Gastroesophageal sphincter (tissue), 3 donors: ENCODE results near the gene YWHAB.

Experiments used
- CTCF ChIP-seq, 4 experiments: fragments of 200-600 bp in 2 of 4; fragments of 450-650 bp in 2 of 4; sonication (generic) in 1 of 4; IDR thresholded peaks; one replicate each; pipeline ENCODE4 v1.5.1; 2017 to 2019; ENCODE audit warnings: antibody characterized with exemption in 4 of 4, mild to moderate bottlenecking in 2 of 4, moderate library complexity in 2 of 4
- POLR2A ChIP-seq, 2 donors: fragments of 450-650 bp; IDR thresholded peaks; one replicate each; pipeline ENCODE4 v1.6.1; 2017; ENCODE audit warnings: antibody characterized with exemption in 2 of 2, mild to moderate bottlenecking in 2 of 2, moderate library complexity in 1 of 2
- POLR2AphosphoS5 ChIP-seq: sonication (generic); formaldehyde crosslinking; IDR thresholded peaks from one replicate; pipeline ENCODE4 v1.6.1; 2017; ENCODE audit warnings: antibody characterized with exemption

GRCh38 chr20:44896583-44896982, 11.1 kb downstream of the YWHAB start:
- TF ChIP-seq POLR2AphosphoS5 = no peak
- no peak for TF ChIP-seq POLR2A (IDR thresholded peaks at IDR 0.05)
- no peak for TF ChIP-seq CTCF (IDR thresholded peaks at IDR 0.05)
